ENCODE results near the gene TMX4.
"Not testable (repeated sequence)": the region's sequence is repeated elsewhere in the genome, so short reads cannot be mapped to it uniquely, and the experiment has no call there.

The TMX4 gene

GRCh38 chr20:7966176-7966575, 53.4 kb downstream of the TMX4 start:
- DNase-seq, result no peak

- no peak for DNase-seq
Measured at GRCh38 chr20:7959484-7959883, 60.1 kb downstream of the TMX4 start.

GRCh38 chr20:7956561-7956960, 63.0 kb downstream of the TMX4 start:
- DNase-seq, result not testable (repeated sequence)

GRCh38 chr20:7950387-7950786, 69.2 kb downstream of the TMX4 start:
- DNase-seq, result no peak

GRCh38 chr20:7943891-7944290, 75.7 kb downstream of the TMX4 start:
- DNase-seq, result no peak

- no peak for DNase-seq
Measured at GRCh38 chr20:7940341-7940740, 79.2 kb downstream of the TMX4 start, which contains the start of gene HAO1. HAO1 (minus strand) TSS chr20:7940458; CDS start chr20:7940422, 36 bp downstream.

GRCh38 chr20:7939663-7940062, 79.9 kb downstream of the TMX4 start:
- no peak for DNase-seq

- no peak for DNase-seq
Measured at GRCh38 chr20:7938058-7938457, 81.5 kb downstream of the TMX4 start.

- no peak for DNase-seq
Measured at GRCh38 chr20:7937328-7937727, 82.2 kb downstream of the TMX4 start.

GRCh38 chr20:7935027-7935551, 84.5 kb downstream of the TMX4 start:
- DNase-seq, result no peak

GRCh38 chr20:7933346-7933745, 86.2 kb downstream of the TMX4 start:
- no peak for DNase-seq

- no peak for DNase-seq
Measured at GRCh38 chr20:7930343-7930742, 89.2 kb downstream of the TMX4 start.
